CD14-positive monocyte (primary cell): ENCODE measurements around the gene LRRC8C. TPM values are rescaled to one million over a fixed set of nuclear protein-coding genes. Genes with fewer than 3 reads are reported as not detected.

ENCODE experiments used
- DNase-seq, 3 donors: peaks; one replicate each; pipeline ENCODE4 v3.0.0-alpha.2; 2011 to 2022
- H2AFZ ChIP-seq: 2 replicates; pipeline ENCODE4 v1.6.0; 2012; ENCODE audit warnings: mild to moderate bottlenecking, low read depth, low read length, inconsistent platforms; ENCODE audit not compliant: insufficient read depth, poor library complexity, severe bottlenecking
- H3K27ac ChIP-seq, 2 donors: 1 replicate in 1 of 2; 2 replicates in 1 of 2; pipeline ENCODE4 v1.5.1; 2012 to 2013; ENCODE audit warnings: low read length in 2 of 2, control low read depth in 1 of 2, inconsistent platforms in 1 of 2, low read depth in 1 of 2, mild to moderate bottlenecking in 1 of 2
- H3K27me3 ChIP-seq, 2 donors: one replicate each; pipeline versions ENCODE4 v1.6.0 to v1.6.1; 2011 to 2013; ENCODE audit warnings: low read length in 2 of 2; ENCODE audit not compliant: control insufficient read depth in 2 of 2, insufficient read depth in 2 of 2
- H3K36me3 ChIP-seq, 2 donors: replicated peaks in 1 of 2; 1 replicate in 1 of 2; 2 replicates in 1 of 2; pipeline versions ENCODE4 v1.5.1 to v1.6.1; 2012 to 2013; ENCODE audit warnings: low read length in 2 of 2, control low read depth in 1 of 2, inconsistent platforms in 1 of 2, mild to moderate bottlenecking in 1 of 2; ENCODE audit not compliant: insufficient read depth in 2 of 2, control insufficient read depth in 1 of 2
- H3K4me1 ChIP-seq, 2 donors: 1 replicate in 1 of 2; 2 replicates in 1 of 2; pipeline versions ENCODE4 v1.5.1 to v1.6.1; 2012 to 2013; ENCODE audit warnings: low read length in 2 of 2, control low read depth in 1 of 2, inconsistent platforms in 1 of 2, mild to moderate bottlenecking in 1 of 2, moderate library complexity in 1 of 2; ENCODE audit not compliant: insufficient read depth in 2 of 2, control insufficient read depth in 1 of 2
- H3K4me2 ChIP-seq: replicated peaks from 2 replicates; pipeline ENCODE3; 2012; ENCODE audit warnings: low read length, moderate library complexity, mild to moderate bottlenecking; ENCODE audit not compliant: poor library complexity, severe bottlenecking; ENCODE audit errors: extremely low read depth
- H3K4me3 ChIP-seq, 3 experiments: fragments of 200-600 bp in 1 of 3; sonication (generic) in 1 of 3; replicated peaks in 1 of 3; 1 replicate in 2 of 3; 2 replicates in 1 of 3; pipeline ENCODE4 v1.5.1; 2011 to 2013; ENCODE audit warnings: low read length in 3 of 3, mild to moderate bottlenecking in 3 of 3, control low read depth in 2 of 3, low read depth in 2 of 3, inconsistent platforms in 1 of 3, moderate library complexity in 1 of 3
- H3K79me2 ChIP-seq: 2 replicates; pipeline ENCODE4 v1.6.0; 2012; ENCODE audit warnings: mild to moderate bottlenecking, control low read depth, inconsistent platforms, low read length, moderate library complexity; ENCODE audit not compliant: insufficient read depth
- H3K9ac ChIP-seq: 2 replicates; pipeline ENCODE4 v1.6.0; 2017; ENCODE audit warnings: low read length, mild to moderate bottlenecking; ENCODE audit not compliant: insufficient read depth, poor library complexity, severe bottlenecking
- H3K9me3 ChIP-seq, 2 donors: replicated peaks in 1 of 2; 1 replicate in 1 of 2; 2 replicates in 1 of 2; pipeline versions ENCODE4 v1.5.1 to v1.6.1; 2012 to 2013; ENCODE audit warnings: low read length in 2 of 2, control low read depth in 1 of 2; ENCODE audit not compliant: control insufficient read depth in 1 of 2, insufficient read depth in 1 of 2
- H4K20me1 ChIP-seq: 2 replicates; pipeline ENCODE4 v1.6.0; 2012; ENCODE audit warnings: mild to moderate bottlenecking, low read length, control low read depth, moderate library complexity; ENCODE audit not compliant: insufficient read depth
- H3K27ac Mint-ChIP-seq, 7 donors: one replicate each; pipeline ENCODE4 v1.8.0; 2020; ENCODE audit warnings: mild to moderate bottlenecking in 7 of 7, mixed read lengths in 7 of 7, moderate library complexity in 6 of 7, inconsistent platforms in 2 of 7
- H3K27me3 Mint-ChIP-seq, 3 donors: one replicate each; pipeline ENCODE4 v1.8.0; 2021 to 2022; ENCODE audit warnings: low read depth in 3 of 3, mild to moderate bottlenecking in 3 of 3, mixed read lengths in 3 of 3, moderate library complexity in 3 of 3, inconsistent platforms in 1 of 3
- H3K36me3 Mint-ChIP-seq, 2 donors: one replicate each; pipeline ENCODE4 v1.8.0; 2020; ENCODE audit warnings: mixed read lengths in 2 of 2, inconsistent platforms in 1 of 2, mild to moderate bottlenecking in 1 of 2
- H3K4me1 Mint-ChIP-seq: one replicate; pipeline ENCODE4 v1.8.0; 2020; ENCODE audit warnings: mild to moderate bottlenecking, mixed read lengths
- H3K4me3 Mint-ChIP-seq, 2 donors: one replicate each; pipeline ENCODE4 v1.8.0; 2020; ENCODE audit warnings: mild to moderate bottlenecking in 2 of 2, mixed read lengths in 2 of 2, moderate library complexity in 1 of 2
- H3K9me3 Mint-ChIP-seq, 7 donors: one replicate each; pipeline ENCODE4 v1.8.0; 2020 to 2022; ENCODE audit warnings: mixed read lengths in 7 of 7, mild to moderate bottlenecking in 6 of 7, moderate library complexity in 6 of 7, inconsistent platforms in 2 of 7
- WGBS: methylation state at CpG from one replicate; pipeline ENCODE4 v1.1.5; 2013; ENCODE audit warnings: missing lambda C conversion rate; ENCODE audit not compliant: insufficient coverage; 5-methylcytosine and 5-hydroxymethylcytosine counted together
- intact Hi-C, 2 donors: fragments of 100-400 bp; cut with micrococcal nuclease; formaldehyde crosslinking; loops; one replicate each; pipeline versions ENCODE4 v1.15.0 to v1.15.1; 2023
- polyA plus RNA-seq, 3 donors: library from polyadenylated mRNA; depleted of rRNA in 1 of 3; unstranded in 2 of 3; stranded (reverse) in 1 of 3; fragments of 300-500 nt in 2 of 3; fragments of >200 nt in 1 of 3; fragmentation: Illumina TruSeq in 2 of 3; gene quantifications; 1 replicate in 2 of 3; 2 replicates in 1 of 3; pipeline ENCODE4 v1.2.3, GENCODE V29; 2012 to 2021
- TF ChIP-seq, protein P1 (sequence below): fragments of 200-600 bp; IDR thresholded peaks from one replicate; pipeline ENCODE4 v1.8.0; 2022; ENCODE audit warnings: antibody characterized with exemption, mild to moderate bottlenecking

Gene LRRC8C
- polyA plus RNA-seq, 3 donors, result 13.0 to 18.6 (median 16.3) TPM

GRCh38 chr1:89600451-89601224 lies 32.3 kb upstream of the LRRC8C start:
- Histone ChIP-seq H3K9ac (no peak overlapping the region), H3K27ac (no peak overlapping the region), H2AFZ (no peak overlapping the region), H3K27me3 (no peaks in the 10 kb centered on the region), H3K79me2 (no peaks in the 10 kb centered on the region), H3K4me2 (no peak overlapping the region), H3K9me3 (no peaks in the 10 kb centered on the region), H3K36me3 (no peaks in the 10 kb centered on the region), H3K4me1 (no peaks in the 10 kb centered on the region), H3K4me3 (no peak overlapping the region), H4K20me1 (no peaks in the 10 kb centered on the region)
- Mint-ChIP-seq H3K4me3 (no peak overlapping the region), H3K9me3 (no peaks in the 10 kb centered on the region), H3K27me3 (no peaks in the 10 kb centered on the region), H3K36me3 (peaks cover 9 to 11% of the 10 kb centered on the region in 2 donors), H3K27ac (no peak overlapping the region), H3K4me1 (peaks cover 5% of the 10 kb centered on the region)
- TF ChIP-seq, protein P1, sequence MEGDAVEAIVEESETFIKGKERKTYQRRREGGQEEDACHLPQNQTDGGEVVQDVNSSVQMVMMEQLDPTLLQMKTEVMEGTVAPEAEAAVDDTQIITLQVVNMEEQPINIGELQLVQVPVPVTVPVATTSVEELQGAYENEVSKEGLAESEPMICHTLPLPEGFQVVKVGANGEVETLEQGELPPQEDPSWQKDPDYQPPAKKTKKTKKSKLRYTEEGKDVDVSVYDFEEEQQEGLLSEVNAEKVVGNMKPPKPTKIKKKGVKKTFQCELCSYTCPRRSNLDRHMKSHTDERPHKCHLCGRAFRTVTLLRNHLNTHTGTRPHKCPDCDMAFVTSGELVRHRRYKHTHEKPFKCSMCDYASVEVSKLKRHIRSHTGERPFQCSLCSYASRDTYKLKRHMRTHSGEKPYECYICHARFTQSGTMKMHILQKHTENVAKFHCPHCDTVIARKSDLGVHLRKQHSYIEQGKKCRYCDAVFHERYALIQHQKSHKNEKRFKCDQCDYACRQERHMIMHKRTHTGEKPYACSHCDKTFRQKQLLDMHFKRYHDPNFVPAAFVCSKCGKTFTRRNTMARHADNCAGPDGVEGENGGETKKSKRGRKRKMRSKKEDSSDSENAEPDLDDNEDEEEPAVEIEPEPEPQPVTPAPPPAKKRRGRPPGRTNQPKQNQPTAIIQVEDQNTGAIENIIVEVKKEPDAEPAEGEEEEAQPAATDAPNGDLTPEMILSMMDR, result no peak
- intact Hi-C loops, result no loop called here
- DNase-seq, result no peak
- WGBS, result no CpG with 5 or more reads among the region's 3 CpGs

GRCh38 chr1:89602871-89603404 lies 30.0 kb upstream of the LRRC8C start:
- H3K4me3 Mint-ChIP-seq, result no peak overlapping the region
- intact Hi-C loops, result no loop called here
- H2AFZ ChIP-seq, result no peak overlapping the region

More at GRCh38 chr1:89602871-89603404, 30.0 kb upstream of the LRRC8C start:
- WGBS, result 88% methylated on average over 4 of the region's 6 CpGs
- H3K36me3 ChIP-seq, result no peaks in the 10 kb centered on the region
- H3K4me3 ChIP-seq, result no peak overlapping the region
- H3K9me3 ChIP-seq, result no peaks in the 10 kb centered on the region
- no peak overlapping the region for H3K9ac ChIP-seq
- Mint-ChIP-seq H3K27ac (no peak overlapping the region), H3K4me1 (peaks cover 5% of the 10 kb centered on the region), H3K27me3 (no peaks in the 10 kb centered on the region), H3K9me3 (no peaks in the 10 kb centered on the region), H3K36me3 (peaks cover 3 to 5% of the 10 kb centered on the region in 2 donors)
- H3K27me3 ChIP-seq, result no peaks in the 10 kb centered on the region
- H3K79me2 ChIP-seq, result no peaks in the 10 kb centered on the region
- TF ChIP-seq, protein P1, result no peak
- no peak overlapping the region for H3K4me2 ChIP-seq
- H4K20me1 ChIP-seq, result no peaks in the 10 kb centered on the region
- DNase-seq, result no peak
- no peak overlapping the region for H3K27ac ChIP-seq
- H3K4me1 ChIP-seq, result no peaks in the 10 kb centered on the region
